Mesendoderm (in vitro differentiated cells): ENCODE measurements around the gene HOXA6.

Experiments used
- DNase-seq: peaks from one replicate; pipeline ENCODE4 v3.0.0; 2013
- H2AK5ac ChIP-seq: 2 replicates; pipeline ENCODE4 v1.6.1; 2013; ENCODE audit warnings: low read length, inconsistent platforms
- H2BK120ac ChIP-seq: 2 replicates; pipeline ENCODE4 v1.6.1; 2013; ENCODE audit warnings: low read depth, mild to moderate bottlenecking, low read length, moderate library complexity, mixed read lengths
- H2BK15ac ChIP-seq: replicated peaks from 2 replicates; pipeline ENCODE4 v1.6.1; 2013; ENCODE audit warnings: low read depth, mild to moderate bottlenecking, moderate library complexity
- H2BK5ac ChIP-seq: 2 replicates; pipeline ENCODE4 v1.6.1; 2013; ENCODE audit warnings: low read length, inconsistent platforms
- H3K18ac ChIP-seq: 2 replicates; pipeline ENCODE4 v1.6.1; 2013; ENCODE audit warnings: mild to moderate bottlenecking, low read length, mixed read lengths
- H3K23ac ChIP-seq: one replicate; pipeline ENCODE4 v1.6.1; 2013; ENCODE audit warnings: low read length
- H3K27ac ChIP-seq: 2 replicates; pipeline ENCODE4 v1.5.1; 2013; ENCODE audit warnings: low read depth, mild to moderate bottlenecking, inconsistent platforms, low read length, moderate library complexity
- H3K27me3 ChIP-seq: 2 replicates; pipeline ENCODE4 v1.6.1; 2013; ENCODE audit warnings: low read length, control low read depth, mild to moderate bottlenecking, inconsistent platforms; ENCODE audit not compliant: insufficient read depth, poor library complexity
- H3K36me3 ChIP-seq: 2 replicates; pipeline ENCODE4 v1.6.1; 2013; ENCODE audit warnings: low read length, inconsistent platforms; ENCODE audit not compliant: control insufficient read depth, insufficient read depth
- H3K4ac ChIP-seq: one replicate; pipeline ENCODE4 v1.6.1; 2013; ENCODE audit warnings: low read depth, mild to moderate bottlenecking, low read length, moderate library complexity
- H3K4me1 ChIP-seq: 2 replicates; pipeline ENCODE4 v1.6.1; 2013; ENCODE audit warnings: low read depth, low read length, inconsistent platforms; ENCODE audit not compliant: control insufficient read depth
- H3K4me2 ChIP-seq: 2 replicates; pipeline ENCODE4 v1.6.1; 2013; ENCODE audit warnings: low read length
- H3K4me3 ChIP-seq: 2 replicates; pipeline ENCODE4 v1.5.1; 2013; ENCODE audit warnings: mild to moderate bottlenecking, low read length
- H3K56ac ChIP-seq: one replicate; pipeline ENCODE4 v1.6.1; 2013; ENCODE audit warnings: low read length
- H3K79me1 ChIP-seq: 2 replicates; pipeline ENCODE4 v1.6.1; 2013; ENCODE audit warnings: low read length, inconsistent platforms
- H3K79me2 ChIP-seq: 2 replicates; pipeline ENCODE4 v1.6.1; 2013; ENCODE audit warnings: mild to moderate bottlenecking, low read length; ENCODE audit not compliant: control insufficient read depth, insufficient read depth
- H3K9ac ChIP-seq: 2 replicates; pipeline ENCODE4 v1.6.1; 2013; ENCODE audit warnings: low read length, inconsistent platforms
- H4K5ac ChIP-seq: one replicate; pipeline ENCODE4 v1.6.1; 2013; ENCODE audit warnings: low read length
- H4K8ac ChIP-seq: one replicate; pipeline ENCODE4 v1.6.1; 2013; ENCODE audit warnings: low read depth, mild to moderate bottlenecking, control low read depth, low read length, moderate library complexity
- WGBS: extraction: QIAGEN DNeasy Blood & Tissue Kit; methylation state at CpG from one replicate; pipeline ENCODE4 v1.1.7; 2013; ENCODE audit warnings: low lambda C conversion rate, missing lambda C conversion rate; ENCODE audit not compliant: insufficient coverage; ENCODE audit errors: extremely low coverage; 5-methylcytosine and 5-hydroxymethylcytosine counted together

Gene HOXA6

GRCh38 chr7:27113991-27114769, 33.4 kb downstream of the HOXA6 start:
- Histone ChIP-seq H3K27me3 (peaks cover 88% of the 10 kb centered on the region), H3K27ac (no peak overlapping the region)

DNA sequence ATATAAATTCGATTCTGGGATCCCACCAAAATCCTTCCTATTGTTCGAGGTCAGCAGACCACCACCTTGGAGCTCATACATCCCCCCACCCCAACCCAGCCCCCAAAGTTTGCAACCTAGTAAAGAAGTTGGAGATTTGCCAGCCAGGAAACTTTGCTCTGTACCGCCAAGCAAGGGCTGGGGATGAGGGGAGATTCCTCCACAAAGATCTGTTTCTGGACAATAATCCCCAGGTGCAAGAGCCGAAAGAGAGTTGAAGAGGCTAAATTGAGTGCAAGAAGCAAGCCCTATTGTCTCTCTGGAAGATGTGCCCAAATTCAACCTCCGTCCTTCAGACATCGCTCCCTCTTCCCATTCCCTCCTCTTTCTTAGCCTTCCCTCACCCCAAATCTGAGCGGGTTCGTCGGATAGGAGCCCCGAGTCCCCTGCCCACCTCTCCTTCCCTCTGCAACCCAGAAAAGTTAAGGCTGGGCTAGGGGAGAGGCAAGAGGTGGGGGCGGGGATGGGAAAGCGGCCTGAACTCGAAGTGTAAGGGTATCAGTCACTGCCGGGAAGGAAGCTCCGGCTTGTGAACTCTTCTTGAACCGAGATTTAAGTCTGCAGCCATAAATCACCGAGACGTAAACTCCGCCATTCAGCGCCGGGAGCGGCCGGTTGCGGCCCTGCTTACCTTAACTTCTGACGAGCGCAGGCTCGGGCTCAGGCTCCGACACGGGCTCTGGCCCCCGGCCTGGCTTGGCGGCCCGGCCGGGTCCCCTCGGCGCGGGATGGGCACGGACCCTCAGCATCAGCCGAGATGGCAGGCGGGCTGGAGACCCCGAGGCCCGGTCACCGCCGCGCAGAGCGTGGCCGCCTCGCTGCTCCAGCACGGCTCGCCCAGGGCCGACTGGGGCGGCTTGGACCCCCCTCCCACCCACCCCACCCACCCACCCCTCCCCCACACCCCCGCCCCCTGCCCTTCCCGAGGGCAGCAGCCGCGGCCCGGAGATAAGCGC, 34.3 kb downstream of the HOXA6 start:
- Histone ChIP-seq H3K36me3 (no peaks in the 10 kb centered on the region), H3K18ac (no peak overlapping the region), H3K4ac (no peak overlapping the region), H2BK15ac (no peak overlapping the region), H3K4me2 (peak overlapping the region; percentile 36), H3K23ac (no peak overlapping the region), H2BK120ac (no peak overlapping the region), H3K56ac (no peak overlapping the region), H3K4me1 (no peaks in the 10 kb centered on the region), H3K79me1 (no peaks in the 10 kb centered on the region), H2BK5ac (no peak overlapping the region), H3K27me3 (peaks cover 87% of the 10 kb centered on the region), H3K27ac (no peak overlapping the region), H3K4me3 (no peak overlapping the region), H3K79me2 (no peaks in the 10 kb centered on the region), H2AK5ac (no peak overlapping the region), H4K8ac (no peak overlapping the region), H4K5ac (no peak overlapping the region), H3K9ac (no peak overlapping the region)
- no CpG with 5 or more reads among the region's 57 CpGs for WGBS
- DNase-seq, result peak; percentile 78

More at GRCh38 chr7:27113991-27114769, 33.4 kb downstream of the HOXA6 start:
- H2BK15ac ChIP-seq, result no peak overlapping the region
- H3K79me1 ChIP-seq, result no peaks in the 10 kb centered on the region
- DNase-seq, result no peak
- no peak overlapping the region for H2AK5ac ChIP-seq
- H3K36me3 ChIP-seq, result no peaks in the 10 kb centered on the region
- no peak overlapping the region for H4K5ac ChIP-seq
- H4K8ac ChIP-seq, result no peak overlapping the region
- no peak overlapping the region for H3K56ac ChIP-seq
- no peaks in the 10 kb centered on the region for H3K4me1 ChIP-seq
- H3K4ac ChIP-seq, result no peak overlapping the region
- no peak overlapping the region for H2BK120ac ChIP-seq
- no peak overlapping the region for H3K23ac ChIP-seq
- H3K9ac ChIP-seq, result no peak overlapping the region
- no peaks in the 10 kb centered on the region for H3K79me2 ChIP-seq
- no peak overlapping the region for H3K4me3 ChIP-seq
- H2BK5ac ChIP-seq, result no peak overlapping the region
- H3K18ac ChIP-seq, result no peak overlapping the region
- WGBS, result no CpG with 5 or more reads among the region's 26 CpGs
- H3K4me2 ChIP-seq, result no peak overlapping the region

DNA sequence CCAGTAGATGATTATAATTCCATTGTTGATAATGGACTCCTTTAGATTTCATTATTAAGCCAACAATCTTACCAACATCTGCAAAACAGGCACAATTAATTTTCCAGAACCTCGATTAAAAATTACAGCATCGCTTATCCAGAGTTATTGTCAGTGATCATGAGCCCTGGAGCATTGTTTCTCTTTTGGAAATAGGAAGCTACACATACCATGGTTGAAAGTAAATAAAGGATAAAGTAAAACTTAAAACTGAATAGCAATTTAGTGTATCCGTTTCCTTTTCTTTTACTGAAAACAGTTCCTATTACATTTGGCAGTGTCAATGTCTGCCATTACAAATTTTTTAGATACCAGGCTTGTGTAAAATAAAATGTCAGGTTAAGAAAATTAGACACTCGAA, 35.2 kb downstream of the HOXA6 start:
- no peak overlapping the region for H3K18ac ChIP-seq
- H3K4ac ChIP-seq, result no peak overlapping the region
- no peaks in the 10 kb centered on the region for H3K79me2 ChIP-seq
- H3K79me1 ChIP-seq, result no peaks in the 10 kb centered on the region
- peaks cover 87% of the 10 kb centered on the region for H3K27me3 ChIP-seq
- no peak overlapping the region for H3K27ac ChIP-seq
- H4K8ac ChIP-seq, result no peak overlapping the region
- no peak for DNase-seq
- no peak overlapping the region for H2BK15ac ChIP-seq
- H3K4me1 ChIP-seq, result no peaks in the 10 kb centered on the region
- no peak overlapping the region for H2BK120ac ChIP-seq
- no CpG with 5 or more reads among the region's 4 CpGs for WGBS
- H3K36me3 ChIP-seq, result no peaks in the 10 kb centered on the region
- H3K4me3 ChIP-seq, result no peak overlapping the region
- no peak overlapping the region for H3K9ac ChIP-seq
- no peak overlapping the region for H2AK5ac ChIP-seq
- no peak overlapping the region for H4K5ac ChIP-seq
- H3K56ac ChIP-seq, result no peak overlapping the region
- H3K23ac ChIP-seq, result no peak overlapping the region
- no peak overlapping the region for H3K4me2 ChIP-seq
- no peak overlapping the region for H2BK5ac ChIP-seq

GRCh38 chr7:27111751-27112277, 35.8 kb downstream of the HOXA6 start:
- H3K79me1 ChIP-seq, result no peaks in the 10 kb centered on the region
- H3K18ac ChIP-seq, result no peak overlapping the region
- H3K4me2 ChIP-seq, result no peak overlapping the region
- H3K27ac ChIP-seq, result no peak overlapping the region
- H2BK5ac ChIP-seq, result no peak overlapping the region
- H3K4me3 ChIP-seq, result no peak overlapping the region
- H3K56ac ChIP-seq, result no peak overlapping the region
- no peak overlapping the region for H4K5ac ChIP-seq
- no peak overlapping the region for H2AK5ac ChIP-seq
- no peak overlapping the region for H3K9ac ChIP-seq
- no peak for DNase-seq
- no peaks in the 10 kb centered on the region for H3K79me2 ChIP-seq
- no peak overlapping the region for H2BK15ac ChIP-seq
- no CpG with 5 or more reads among the region's 4 CpGs for WGBS
- H3K23ac ChIP-seq, result no peak overlapping the region
- no peaks in the 10 kb centered on the region for H3K36me3 ChIP-seq
- H2BK120ac ChIP-seq, result no peak overlapping the region
- H4K8ac ChIP-seq, result no peak overlapping the region
- H3K27me3 ChIP-seq, result peaks cover 84% of the 10 kb centered on the region
- no peak overlapping the region for H3K4ac ChIP-seq
- no peaks in the 10 kb centered on the region for H3K4me1 ChIP-seq

DNA sequence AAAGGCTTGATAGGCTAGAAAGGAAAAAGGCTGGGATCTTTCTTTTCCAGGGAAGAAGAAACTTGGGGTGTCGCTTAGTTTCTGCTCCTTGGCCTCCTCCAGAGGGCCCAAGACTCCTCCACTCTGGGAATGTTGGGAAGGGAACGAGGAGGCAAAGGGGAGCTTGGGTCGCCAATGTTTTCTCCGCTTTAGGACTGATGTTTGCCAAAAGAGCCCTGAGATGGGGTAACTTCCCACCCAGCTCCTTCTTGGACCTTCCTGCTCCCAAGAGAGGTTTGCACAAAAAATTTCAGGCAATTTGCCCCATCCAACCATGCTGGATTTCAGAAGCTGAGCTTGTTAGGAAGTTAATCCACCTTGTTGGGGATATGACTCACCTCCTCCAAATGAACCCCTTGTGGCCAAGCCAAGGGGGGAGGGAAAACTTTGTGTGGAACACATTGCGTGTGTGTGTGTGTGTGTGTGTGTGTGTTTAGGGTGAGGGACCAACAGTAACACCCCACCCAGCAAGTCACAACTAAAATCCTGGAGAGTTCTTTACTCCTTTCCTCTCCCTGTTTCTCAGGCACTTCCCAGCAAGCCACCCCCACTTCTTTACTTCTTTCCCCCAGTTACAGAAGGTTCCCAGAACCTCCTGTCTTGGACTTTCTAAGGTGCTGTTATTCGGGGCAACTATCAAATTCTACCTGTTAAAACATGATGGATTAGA, 36.4 kb downstream of the HOXA6 start:
- Histone ChIP-seq H3K79me2 (no peaks in the 10 kb centered on the region), H3K27me3 (peaks cover 82% of the 10 kb centered on the region), H2BK15ac (no peak overlapping the region), H3K56ac (no peak overlapping the region), H3K4me1 (no peaks in the 10 kb centered on the region), H3K27ac (no peak overlapping the region), H4K5ac (no peak overlapping the region), H3K4ac (no peak overlapping the region), H3K9ac (no peak overlapping the region), H2BK5ac (no peak overlapping the region), H3K23ac (no peak overlapping the region), H3K4me2 (no peak overlapping the region), H2AK5ac (no peak overlapping the region), H3K4me3 (no peak overlapping the region), H4K8ac (no peak overlapping the region), H3K36me3 (no peaks in the 10 kb centered on the region), H3K79me1 (no peaks in the 10 kb centered on the region), H2BK120ac (no peak overlapping the region), H3K18ac (no peak overlapping the region)
- DNase-seq, result no peak
- no CpG with 5 or more reads among the region's 6 CpGs for WGBS
